Neural crest cell (in vitro differentiated cells): ENCODE results near the gene NDUFS7. TPM values are rescaled to one million over a fixed set of nuclear protein-coding genes. Genes with fewer than 3 reads are reported as not detected.

ENCODE experiments used
- DNase-seq: peaks from one replicate; pipeline ENCODE4 v3.0.0; 2021; ENCODE audit warnings: low read depth, mixed read lengths, low spot score
- H3K27ac Mint-ChIP-seq: one replicate; pipeline ENCODE4 v1.8.0; 2021; ENCODE audit warnings: mild to moderate bottlenecking, mixed read lengths; ENCODE audit not compliant: unreplicated experiment
- H3K27me3 Mint-ChIP-seq: 2 replicates; pipeline ENCODE4 v1.8.0; 2021; ENCODE audit warnings: low read depth, mild to moderate bottlenecking, mixed read lengths
- H3K36me3 Mint-ChIP-seq: 2 replicates; pipeline ENCODE4 v1.8.0; 2021; ENCODE audit warnings: low read depth, mild to moderate bottlenecking, mixed read lengths
- H3K4me1 Mint-ChIP-seq: 2 replicates; pipeline ENCODE4 v1.8.0; 2021; ENCODE audit warnings: mixed read lengths
- H3K4me3 Mint-ChIP-seq: one replicate; pipeline ENCODE4 v1.8.0; 2021; ENCODE audit warnings: mild to moderate bottlenecking, mixed read lengths
- H3K9me3 Mint-ChIP-seq: 2 replicates; pipeline ENCODE4 v1.8.0; 2021; ENCODE audit warnings: mixed read lengths
- total RNA-seq: library from RNA; stranded (reverse); gene quantifications from 2 replicates; pipeline ENCODE4 v1.2.1, GENCODE V29; 2021
- TF ChIP-seq, protein P1 (sequence below): fragments of 200-600 bp; sonication (generic); conservative IDR thresholded peaks from 2 replicates; pipeline ENCODE4 v1.5.0; 2021; ENCODE audit warnings: antibody characterized with exemption, mild to moderate bottlenecking

NDUFS7 gene
- total RNA-seq, 1 donor from 2014 or later = 89.7 TPM

- peaks cover 2% of the 10 kb centered on the region for H3K9me3 Mint-ChIP-seq
- peaks cover 22% of the 10 kb centered on the region for H3K4me1 Mint-ChIP-seq
- H3K27ac Mint-ChIP-seq = no peak overlapping the region
- no peak for DNase-seq
- peak overlapping the region; percentile 67 for H3K4me3 Mint-ChIP-seq
- TF ChIP-seq, protein P1, sequence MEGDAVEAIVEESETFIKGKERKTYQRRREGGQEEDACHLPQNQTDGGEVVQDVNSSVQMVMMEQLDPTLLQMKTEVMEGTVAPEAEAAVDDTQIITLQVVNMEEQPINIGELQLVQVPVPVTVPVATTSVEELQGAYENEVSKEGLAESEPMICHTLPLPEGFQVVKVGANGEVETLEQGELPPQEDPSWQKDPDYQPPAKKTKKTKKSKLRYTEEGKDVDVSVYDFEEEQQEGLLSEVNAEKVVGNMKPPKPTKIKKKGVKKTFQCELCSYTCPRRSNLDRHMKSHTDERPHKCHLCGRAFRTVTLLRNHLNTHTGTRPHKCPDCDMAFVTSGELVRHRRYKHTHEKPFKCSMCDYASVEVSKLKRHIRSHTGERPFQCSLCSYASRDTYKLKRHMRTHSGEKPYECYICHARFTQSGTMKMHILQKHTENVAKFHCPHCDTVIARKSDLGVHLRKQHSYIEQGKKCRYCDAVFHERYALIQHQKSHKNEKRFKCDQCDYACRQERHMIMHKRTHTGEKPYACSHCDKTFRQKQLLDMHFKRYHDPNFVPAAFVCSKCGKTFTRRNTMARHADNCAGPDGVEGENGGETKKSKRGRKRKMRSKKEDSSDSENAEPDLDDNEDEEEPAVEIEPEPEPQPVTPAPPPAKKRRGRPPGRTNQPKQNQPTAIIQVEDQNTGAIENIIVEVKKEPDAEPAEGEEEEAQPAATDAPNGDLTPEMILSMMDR = no peak
- peaks cover 9% of the 10 kb centered on the region for H3K36me3 Mint-ChIP-seq
- peaks cover 17% of the 10 kb centered on the region for H3K27me3 Mint-ChIP-seq
Measured at GRCh38 chr19:1379961-1380489, 3.7 kb upstream of the NDUFS7 start.

GRCh38 chr19:1382250-1382649 is 1.5 kb upstream of the NDUFS7 start:
- H3K36me3 Mint-ChIP-seq = peaks cover 9% of the 10 kb centered on the region
- H3K27ac Mint-ChIP-seq = no peak overlapping the region
- H3K27me3 Mint-ChIP-seq = peaks cover 17% of the 10 kb centered on the region
- H3K4me1 Mint-ChIP-seq = peaks cover 22% of the 10 kb centered on the region
- H3K9me3 Mint-ChIP-seq = peaks cover 2% of the 10 kb centered on the region
- no peak for DNase-seq
- TF ChIP-seq, protein P1 = no peak
- H3K4me3 Mint-ChIP-seq = no peak overlapping the region

DNA sequence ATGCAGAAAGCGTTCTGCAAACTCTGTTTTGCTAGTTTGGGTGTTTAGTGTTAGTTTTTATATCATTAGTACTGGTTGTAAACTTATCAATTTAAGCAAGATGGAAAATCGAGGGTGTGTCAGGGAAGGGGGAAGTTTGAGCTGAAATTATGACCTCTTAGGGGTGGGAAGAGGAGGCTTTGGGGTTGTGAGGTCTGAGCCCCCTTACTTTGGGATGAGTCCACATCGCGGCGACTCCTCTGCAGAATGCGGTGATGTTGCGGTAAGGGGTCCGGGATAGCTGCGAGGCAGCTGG is 743 bp upstream of the NDUFS7 start:
- peaks cover 17% of the 10 kb centered on the region for H3K27me3 Mint-ChIP-seq
- H3K4me3 Mint-ChIP-seq = peak overlapping the region; percentile 98
- peaks cover 2% of the 10 kb centered on the region for H3K9me3 Mint-ChIP-seq
- no peak for DNase-seq
- H3K36me3 Mint-ChIP-seq = peaks cover 9% of the 10 kb centered on the region
- H3K4me1 Mint-ChIP-seq = peaks cover 22% of the 10 kb centered on the region
- H3K27ac Mint-ChIP-seq = no peak overlapping the region
- TF ChIP-seq, protein P1 = no peak

GRCh38 chr19:1384085-1384462 is 367 bp downstream of the NDUFS7 start:
- TF ChIP-seq, protein P1 = no peak
- Mint-ChIP-seq H3K9me3 (peaks cover 2% of the 10 kb centered on the region), H3K4me3 (peak overlapping the region; percentile 98), H3K4me1 (peaks cover 22% of the 10 kb centered on the region), H3K36me3 (peaks cover 12% of the 10 kb centered on the region), H3K27ac (no peak overlapping the region), H3K27me3 (peaks cover 17% of the 10 kb centered on the region)
- no peak for DNase-seq

GRCh38 chr19:1384478-1385110 is 887 bp downstream of the NDUFS7 start:
- H3K36me3 Mint-ChIP-seq = peaks cover 15% of the 10 kb centered on the region
- peaks cover 22% of the 10 kb centered on the region for H3K4me1 Mint-ChIP-seq
- peaks cover 17% of the 10 kb centered on the region for H3K27me3 Mint-ChIP-seq
- H3K27ac Mint-ChIP-seq = peak overlapping the region; percentile 35
- H3K9me3 Mint-ChIP-seq = peaks cover 2% of the 10 kb centered on the region
- DNase-seq = no peak
- TF ChIP-seq, protein P1 = no peak
- peak overlapping the region; percentile 98 for H3K4me3 Mint-ChIP-seq
